ENCODE data around the gene CYYR1.

The CYYR1 gene

GRCh38 chr21:26519142-26519541, 53.9 kb downstream of the CYYR1 start:
- no peak overlapping the region for H3K4me3 ChIP-seq (ENCODE audit: low read depth, low read length)
- DNase-seq (ENCODE audit: low read depth) = no peak
- TF ChIP-seq CTCF (conservative IDR thresholded peaks at IDR 0.05; ENCODE audit: low read depth, low read length) = no peak

GRCh38 chr21:26515257-26515656, 57.8 kb downstream of the CYYR1 start:
- no peak for TF ChIP-seq CTCF (conservative IDR thresholded peaks at IDR 0.05; ENCODE audit: low read depth, low read length)
- DNase-seq (ENCODE audit: low read depth) = no peak
- H3K4me3 ChIP-seq (ENCODE audit: low read depth, low read length) = no peak overlapping the region

- TF ChIP-seq CTCF (conservative IDR thresholded peaks at IDR 0.05; ENCODE audit: low read depth, low read length) = no peak
- DNase-seq (ENCODE audit: low read depth) = peak; percentile 4
- H3K4me3 ChIP-seq (ENCODE audit: low read depth, low read length) = no peak overlapping the region
Measured at GRCh38 chr21:26513212-26513611, 59.9 kb downstream of the CYYR1 start.

- no peak overlapping the region for H3K4me3 ChIP-seq (ENCODE audit: low read depth, low read length)
- no peak for DNase-seq (ENCODE audit: low read depth)
- no peak for TF ChIP-seq CTCF (conservative IDR thresholded peaks at IDR 0.05; ENCODE audit: low read depth, low read length)
Measured at GRCh38 chr21:26512664-26513063, 60.4 kb downstream of the CYYR1 start.

- no peak for TF ChIP-seq CTCF (conservative IDR thresholded peaks at IDR 0.05; ENCODE audit: low read depth, low read length)
- H3K4me3 ChIP-seq (ENCODE audit: low read depth, low read length) = no peak overlapping the region
- no peak for DNase-seq (ENCODE audit: low read depth)
Measured at GRCh38 chr21:26508903-26509302, 64.2 kb downstream of the CYYR1 start.

GRCh38 chr21:26506956-26507355, 66.1 kb downstream of the CYYR1 start:
- H3K4me3 ChIP-seq (ENCODE audit: low read depth, low read length) = no peak overlapping the region
- peak; percentile 61 for DNase-seq (ENCODE audit: low read depth)
- no peak for TF ChIP-seq CTCF (conservative IDR thresholded peaks at IDR 0.05; ENCODE audit: low read depth, low read length)

GRCh38 chr21:26505211-26505610, 67.9 kb downstream of the CYYR1 start:
- no peak for TF ChIP-seq CTCF (conservative IDR thresholded peaks at IDR 0.05; ENCODE audit: low read depth, low read length)
- no peak overlapping the region for H3K4me3 ChIP-seq (ENCODE audit: low read depth, low read length)
- no peak for DNase-seq (ENCODE audit: low read depth)

Data from choroid plexus epithelial cell (primary cell).